Gastroesophageal sphincter (tissue), 4 donors: ENCODE data around the gene ADORA1. TPM values are rescaled to one million over a fixed set of nuclear protein-coding genes. Genes with fewer than 3 reads are reported as not detected.

Source experiments
- ATAC-seq: fragments of 150-250 bp; one replicate; pipeline ENCODE4 v1.9.1; 2016; ENCODE audit warnings: mild to moderate bottlenecking, moderate library complexity
- H3K27ac ChIP-seq, 4 donors: fragments of 200-600 bp; sonication (generic) in 3 of 4; 1 replicate in 3 of 4; 2 replicates in 1 of 4; pipeline ENCODE4 v1.5.1; 2016 to 2019
- H3K27me3 ChIP-seq: fragments of 200-600 bp; sonication (generic); one replicate; pipeline ENCODE4 v1.5.1; 2019
- H3K36me3 ChIP-seq, 2 donors: fragments of 200-600 bp; sonication (generic); one replicate each; pipeline ENCODE4 v1.5.1; 2019; ENCODE audit warnings: control low read depth in 1 of 2
- H3K4me1 ChIP-seq, 3 donors: fragments of 200-600 bp; sonication (generic); 1 replicate in 2 of 3; 2 replicates in 1 of 3; pipeline ENCODE4 v1.5.1; 2016 to 2019; ENCODE audit warnings: control low read depth in 2 of 3
- H3K4me3 ChIP-seq, 2 donors: fragments of 200-600 bp; sonication (generic); one replicate each; pipeline ENCODE4 v1.5.1; 2019; ENCODE audit warnings: mild to moderate bottlenecking in 1 of 2, moderate library complexity in 1 of 2
- H3K9me3 ChIP-seq, 3 donors: fragments of 200-600 bp; sonication (generic); one replicate each; pipeline ENCODE4 v1.5.1; 2017 to 2019; ENCODE audit warnings: control low read depth in 2 of 3
- CTCF ChIP-seq, 4 experiments: fragments of 200-600 bp in 2 of 4; fragments of 450-650 bp in 2 of 4; sonication (generic) in 1 of 4; IDR thresholded peaks; one replicate each; pipeline ENCODE4 v1.5.1; 2017 to 2019; ENCODE audit warnings: antibody characterized with exemption in 4 of 4, mild to moderate bottlenecking in 2 of 4, moderate library complexity in 2 of 4
- EP300 ChIP-seq: sonication (generic); formaldehyde crosslinking; IDR thresholded peaks from one replicate; pipeline ENCODE4 v1.6.1; 2017; ENCODE audit warnings: antibody characterized with exemption, mild to moderate bottlenecking
- POLR2A ChIP-seq, 2 donors: fragments of 450-650 bp; IDR thresholded peaks; one replicate each; pipeline ENCODE4 v1.6.1; 2017; ENCODE audit warnings: antibody characterized with exemption in 2 of 2, mild to moderate bottlenecking in 2 of 2, moderate library complexity in 1 of 2
- POLR2AphosphoS5 ChIP-seq: sonication (generic); formaldehyde crosslinking; IDR thresholded peaks from one replicate; pipeline ENCODE4 v1.6.1; 2017; ENCODE audit warnings: antibody characterized with exemption
- WGBS, 2 donors: methylation state at CpG; one replicate each; pipeline ENCODE4 v1.1.5; 2018; ENCODE audit warnings: low coverage in 1 of 2; 5-methylcytosine and 5-hydroxymethylcytosine counted together
- total RNA-seq, 4 donors: library from RNA; depleted of rRNA; stranded (reverse); fragments of >200 nt; gene quantifications; one replicate each; pipeline ENCODE4 v1.1.0, GENCODE V29; 2016

The ADORA1 gene
- total RNA-seq, 4 donors from 2014 or later, result 0.16 to 2.7 (median 0.33) TPM

DNA sequence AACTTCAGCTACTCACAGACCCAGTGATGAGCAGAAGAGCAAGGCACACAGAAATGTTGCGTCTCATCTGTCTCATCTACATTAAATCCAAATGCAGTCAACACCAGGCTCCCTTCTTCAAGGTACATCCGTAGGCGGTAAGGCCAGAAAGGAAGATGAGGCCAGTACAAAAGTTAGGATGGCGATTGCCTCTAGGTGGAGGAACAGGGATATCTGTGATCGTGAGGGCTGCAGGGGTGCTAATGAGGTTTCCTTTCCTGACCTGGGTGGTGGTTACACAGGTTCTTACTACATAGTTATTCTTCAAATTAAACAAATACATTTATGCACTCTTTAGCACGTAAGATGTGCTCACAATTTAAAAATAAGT is 49.5 kb downstream of the ADORA1 start:
- Histone ChIP-seq H3K27me3 (no peaks in the 10 kb centered on the region), H3K4me3 (no peak overlapping the region), H3K36me3 (no peaks in the 10 kb centered on the region), H3K4me1 (no peaks in the 10 kb centered on the region), H3K9me3 (no peaks in the 10 kb centered on the region), H3K27ac (no peak overlapping the region)
- no peak for ATAC-seq
- WGBS, 2 donors, result 83 to 90% methylated on average over 6 of the region's 6 CpGs
- TF ChIP-seq CTCF (IDR thresholded peaks at IDR 0.05) (no peak), POLR2A (IDR thresholded peaks at IDR 0.05) (no peak), POLR2AphosphoS5 (no peak), EP300 (no peak)

DNA sequence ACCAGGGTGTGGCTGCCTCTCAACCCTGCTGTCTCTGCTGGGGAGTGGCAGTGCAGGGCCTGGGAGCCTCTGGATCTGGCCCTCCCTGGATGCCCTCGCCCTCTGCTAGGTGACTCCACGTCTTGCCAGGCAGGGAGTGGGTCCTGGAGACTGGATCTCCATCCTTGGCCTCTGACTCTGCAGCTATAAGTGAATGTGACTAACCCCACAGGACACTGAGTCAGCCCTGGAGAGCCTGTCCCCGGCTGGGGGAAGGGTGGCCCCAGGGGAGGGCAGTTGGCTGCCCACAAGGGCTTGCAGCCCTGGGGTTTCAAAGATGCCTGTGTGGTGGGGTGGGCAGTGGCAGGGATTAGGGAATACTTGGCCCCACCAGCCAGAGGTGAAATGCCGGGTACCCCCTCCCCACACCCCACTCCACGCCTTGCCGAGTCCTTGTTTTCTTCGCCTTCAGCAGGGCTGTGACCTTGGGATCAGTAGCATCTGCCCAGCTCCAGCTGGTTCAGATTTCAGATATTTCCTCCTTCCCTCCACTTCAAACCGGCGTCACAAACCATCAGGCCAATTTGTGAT is 50.0 kb downstream of the ADORA1 start:
- WGBS, 2 donors, result 58 to 81% methylated on average over 4 to 6 of the region's 9 CpGs
- Histone ChIP-seq H3K9me3 (no peaks in the 10 kb centered on the region), H3K4me1 (no peaks in the 10 kb centered on the region), H3K4me3 (no peak overlapping the region), H3K27me3 (no peaks in the 10 kb centered on the region), H3K36me3 (no peaks in the 10 kb centered on the region), H3K27ac (no peak overlapping the region)
- TF ChIP-seq POLR2A (IDR thresholded peaks at IDR 0.05) (no peak), EP300 (no peak), CTCF (IDR thresholded peaks at IDR 0.05) (no peak), POLR2AphosphoS5 (no peak)
- ATAC-seq, result no peak

- 100% methylated on average over 1 of the region's 5 CpGs; no CpG with 5 or more reads in 1 of the 2 donors for WGBS, 2 donors
- no peak overlapping the region for H3K27ac ChIP-seq
- ATAC-seq, result no peak
Observed at GRCh38 chr1:203178083-203178482, 50.6 kb downstream of the ADORA1 start.

DNA sequence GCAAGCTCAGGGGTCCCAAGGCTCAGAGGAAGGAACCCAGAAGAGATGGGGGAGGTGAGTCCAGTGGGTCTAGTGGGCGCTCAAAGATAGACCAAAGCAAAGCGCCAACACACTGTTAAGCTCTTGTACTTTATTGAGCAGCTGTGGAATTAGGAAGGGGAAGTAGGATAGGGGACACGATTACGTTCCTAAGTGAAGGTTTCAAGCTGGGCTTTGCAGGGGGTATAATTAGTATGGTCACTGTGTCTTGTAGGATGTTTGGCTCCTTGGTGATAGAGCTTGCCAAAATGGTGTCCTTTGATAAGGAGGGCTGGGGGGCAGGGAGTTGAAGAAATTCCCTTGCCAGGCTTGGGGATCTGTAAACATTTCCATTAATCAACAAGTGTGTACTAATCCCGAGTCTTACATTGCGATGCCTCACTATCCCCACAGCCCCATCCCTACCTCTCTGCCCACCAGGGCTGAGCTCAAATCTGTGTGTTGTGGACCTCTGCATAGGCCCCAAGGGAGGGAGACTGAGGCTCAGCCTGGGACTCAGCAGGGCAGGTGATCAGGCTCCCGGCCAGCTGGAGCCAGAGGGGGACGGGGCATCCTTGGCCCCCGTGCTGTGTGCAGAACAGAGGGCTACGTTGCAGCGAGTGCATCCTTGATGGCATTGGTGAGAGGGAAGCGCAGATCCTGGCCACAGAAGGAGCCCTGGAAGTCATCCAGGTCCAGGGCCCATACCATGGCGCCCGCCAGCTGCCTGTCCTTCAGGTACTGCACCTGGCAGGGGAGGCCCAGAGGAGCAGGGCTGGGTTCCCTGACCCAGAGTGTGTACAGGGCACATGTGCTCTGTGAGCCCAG is 51.5 kb downstream of the ADORA1 start:
- H3K36me3 ChIP-seq, result no peaks in the 10 kb centered on the region
- H3K9me3 ChIP-seq, result no peaks in the 10 kb centered on the region
- no peak for ATAC-seq
- no peaks in the 10 kb centered on the region for H3K27me3 ChIP-seq
- no peak overlapping the region for H3K4me3 ChIP-seq
- TF ChIP-seq EP300 (no peak), POLR2A (IDR thresholded peaks at IDR 0.05) (no peak), POLR2AphosphoS5 (no peak), CTCF (IDR thresholded peaks at IDR 0.05) (no peak)
- no peak overlapping the region for H3K27ac ChIP-seq
- H3K4me1 ChIP-seq, result no peaks in the 10 kb centered on the region
- WGBS, 2 donors, result 80 to 100% methylated on average over 1 to 4 of the region's 14 CpGs

More at GRCh38 chr1:203178083-203178482, 50.6 kb downstream of the ADORA1 start:
- TF ChIP-seq EP300 (no peak), POLR2A (IDR thresholded peaks at IDR 0.05) (no peak), CTCF (IDR thresholded peaks at IDR 0.05) (no peak), POLR2AphosphoS5 (no peak)
- no peaks in the 10 kb centered on the region for H3K4me1 ChIP-seq
- no peaks in the 10 kb centered on the region for H3K9me3 ChIP-seq
- no peaks in the 10 kb centered on the region for H3K36me3 ChIP-seq
- H3K4me3 ChIP-seq, result no peak overlapping the region
- no peaks in the 10 kb centered on the region for H3K27me3 ChIP-seq

DNA sequence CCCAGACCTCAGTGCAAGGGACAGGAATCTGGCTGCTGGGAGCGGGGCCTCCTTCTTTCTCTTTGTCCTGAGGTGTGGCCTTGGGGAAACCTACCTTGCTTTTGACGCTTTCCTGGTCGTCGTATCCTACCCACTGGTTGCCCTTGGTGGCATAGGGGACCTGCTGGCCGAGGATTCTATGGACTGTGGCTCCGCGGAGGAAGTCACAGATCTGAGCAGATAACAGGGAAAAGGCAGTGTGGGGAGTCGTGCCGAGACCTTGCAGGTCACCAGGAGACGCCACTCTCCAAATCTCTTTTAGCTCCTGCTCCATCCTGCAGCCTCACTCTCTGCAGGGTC is 52.1 kb downstream of the ADORA1 start:
- WGBS, 2 donors, result 100% methylated on average over 1 of the region's 10 CpGs; no CpG with 5 or more reads in 1 of the 2 donors
- Histone ChIP-seq H3K9me3 (no peaks in the 10 kb centered on the region), H3K36me3 (no peaks in the 10 kb centered on the region), H3K27ac (no peak overlapping the region), H3K4me3 (no peak overlapping the region), H3K27me3 (no peaks in the 10 kb centered on the region), H3K4me1 (no peaks in the 10 kb centered on the region)
- no peak for TF ChIP-seq POLR2A (IDR thresholded peaks at IDR 0.05)
- no peak for ATAC-seq
